B cell (primary cell): ENCODE data around the gene RAB3A. TPM values are rescaled to one million over a fixed set of nuclear protein-coding genes. Genes with fewer than 3 reads are reported as not detected.
A peak's percentile ranks its signal among the peaks of the same experiment; 100 is the strongest.

ENCODE experiments used
- ATAC-seq: fragments of 200-7000 bp; cut with Tn5 transposase; one replicate; pipeline ENCODE4 v1.10.0; 2021; ENCODE audit warnings: low read depth, mild to moderate bottlenecking, moderate number of reproducible peaks, moderate library complexity
- CTCF ChIA-PET: fragments of 350-600 bp; sonication (Branson Sonifier 250); formaldehyde crosslinking; loops from one replicate; lab custom pipeline; 2021; ENCODE audit warnings: antibody characterized with exemption, inconsistent platforms; lab: Charles Lee
- POLR2A ChIA-PET: fragments of 350-600 bp; sonication (Branson Sonifier 250); formaldehyde crosslinking; loops from one replicate; lab custom pipeline; 2021; ENCODE audit warnings: antibody characterized with exemption; lab: Charles Lee
- DNase-seq: peaks from one replicate; pipeline ENCODE4 v3.0.0; 2013
- H2AFZ ChIP-seq: 2 replicates; pipeline ENCODE4 v1.6.1; 2012; ENCODE audit warnings: mild to moderate bottlenecking, low read depth, low read length; ENCODE audit not compliant: insufficient read depth, poor library complexity, severe bottlenecking
- H3K27ac ChIP-seq, 2 donors: 1 replicate in 1 of 2; 2 replicates in 1 of 2; pipeline ENCODE4 v1.5.1; 2012 to 2013; ENCODE audit warnings: low read length in 2 of 2, mild to moderate bottlenecking in 2 of 2, moderate library complexity in 1 of 2
- H3K27me3 ChIP-seq, 4 experiments: fragments of 200-600 bp in 1 of 4; sonication (generic) in 1 of 4; replicated peaks in 1 of 4; 1 replicate in 2 of 4; 2 replicates in 2 of 4; pipeline versions ENCODE4 v1.6.1 to v1.7.0; 2013 to 2016; ENCODE audit warnings: low read length in 3 of 4, mild to moderate bottlenecking in 2 of 4, mixed read lengths in 1 of 4, moderate library complexity in 1 of 4; ENCODE audit not compliant: insufficient read depth in 4 of 4, control insufficient read depth in 3 of 4; ENCODE audit errors: control extremely low read depth in 1 of 4
- H3K36me3 ChIP-seq, 2 experiments: replicated peaks in 1 of 2; 1 replicate in 1 of 2; 2 replicates in 1 of 2; pipeline versions ENCODE4 v1.6.1 to v1.7.1; 2013; ENCODE audit warnings: low read length in 1 of 2; ENCODE audit not compliant: insufficient read depth in 2 of 2, control insufficient read depth in 1 of 2; ENCODE audit errors: control extremely low read depth in 1 of 2, extremely low read depth in 1 of 2
- H3K4me1 ChIP-seq, 2 donors: fragments of 200-600 bp in 1 of 2; sonication (generic) in 1 of 2; 1 replicate in 1 of 2; 2 replicates in 1 of 2; pipeline versions ENCODE4 v1.5.1 to v1.6.1; 2013 to 2017; ENCODE audit warnings: low read length in 2 of 2; ENCODE audit not compliant: control insufficient read depth in 2 of 2, insufficient read depth in 2 of 2
- H3K4me2 ChIP-seq: replicated peaks from 2 replicates; pipeline ENCODE3; 2012; ENCODE audit warnings: mild to moderate bottlenecking, low read depth, low read length; ENCODE audit not compliant: poor library complexity, severe bottlenecking
- H3K4me3 ChIP-seq, 5 experiments: fragments of 200-600 bp in 1 of 5; sonication (generic) in 1 of 5; 1 replicate in 3 of 5; 2 replicates in 2 of 5; pipeline versions ENCODE4 v1.5.1 to v1.7.0; 2011 to 2016; ENCODE audit warnings: low read length in 4 of 5, mild to moderate bottlenecking in 4 of 5, low read depth in 2 of 5, control low read depth in 1 of 5, moderate library complexity in 1 of 5; ENCODE audit not compliant: insufficient read depth in 1 of 5; ENCODE audit errors: control extremely low read depth in 1 of 5, extremely low read depth in 1 of 5
- H3K79me2 ChIP-seq: fragments of 200-600 bp; sonication (generic); one replicate; pipeline ENCODE4 v1.6.0; 2016; ENCODE audit warnings: low read length; ENCODE audit not compliant: control insufficient read depth, insufficient read depth
- H3K9ac ChIP-seq: fragments of 200-600 bp; sonication (generic); 2 replicates; pipeline ENCODE4 v1.6.1; 2017; ENCODE audit warnings: mild to moderate bottlenecking, low read length, moderate library complexity
- H3K9me3 ChIP-seq, 3 donors: one replicate each; pipeline versions ENCODE4 v1.6.1 to v1.7.1; 2013; ENCODE audit warnings: low read length in 2 of 3; ENCODE audit not compliant: control insufficient read depth in 2 of 3, insufficient read depth in 1 of 3; ENCODE audit errors: control extremely low read depth in 1 of 3
- H4K20me1 ChIP-seq: 2 replicates; pipeline ENCODE4 v1.6.0; 2012; ENCODE audit warnings: mild to moderate bottlenecking, low read length; ENCODE audit not compliant: insufficient read depth, control insufficient read depth, poor library complexity, severe bottlenecking
- H3K27ac Mint-ChIP-seq: one replicate; pipeline ENCODE4 v1.8.0; 2021; ENCODE audit warnings: mixed read lengths
- H3K27me3 Mint-ChIP-seq: one replicate; pipeline ENCODE4 v1.8.0; 2021; ENCODE audit warnings: mixed read lengths
- H3K4me1 Mint-ChIP-seq: one replicate; pipeline ENCODE4 v1.8.0; 2021; ENCODE audit warnings: mixed read lengths
- H3K4me3 Mint-ChIP-seq: one replicate; pipeline ENCODE4 v1.8.0; 2021; ENCODE audit warnings: mixed read lengths
- H3K9me3 Mint-ChIP-seq: one replicate; pipeline ENCODE4 v1.8.0; 2022; ENCODE audit warnings: mixed read lengths; ENCODE audit not compliant: insufficient read depth
- CTCF ChIP-seq: fragments of 200-600 bp; IDR thresholded peaks from one replicate; pipeline ENCODE4 v1.8.0; 2022; ENCODE audit warnings: antibody characterized with exemption, mild to moderate bottlenecking
- EZH2 ChIP-seq: IDR thresholded peaks from 2 replicates; pipeline ENCODE4 v1.6.1; 2012; ENCODE audit warnings: borderline replicate concordance, low read depth, mild to moderate bottlenecking, moderate library complexity, low read length; ENCODE audit not compliant: insufficient read depth, poor library complexity, severe bottlenecking
- WGBS: methylation state at CpG from one replicate; pipeline ENCODE4 v1.1.5; 2013; ENCODE audit warnings: missing lambda C conversion rate; ENCODE audit not compliant: insufficient coverage; 5-methylcytosine and 5-hydroxymethylcytosine counted together
- intact Hi-C: fragments of 100-400 bp; cut with micrococcal nuclease; formaldehyde crosslinking; loops from one replicate; pipeline ENCODE4 v1.10.0; 2022
- polyA plus RNA-seq: library from polyadenylated mRNA; depleted of rRNA; stranded (reverse); fragments of >200 nt; gene quantifications from 2 replicates; pipeline ENCODE4 v1.2.3, GENCODE V29; 2012
- total RNA-seq, 2 donors: library from RNA; stranded (reverse); fragments of 120-200 nt in 1 of 2; gene quantifications; 1 replicate in 1 of 2; 2 replicates in 1 of 2; pipeline versions ENCODE4 v1.2.3 to v1.2.4, GENCODE V29; 2013 to 2022

The RAB3A gene
- total and polyA plus RNA-seq, 2 donors (not counting 1 experiment from before 2014, with no cell fraction given): 7.7 to 10.4 TPM

GRCh38 chr19:18174983-18175382 is 28.9 kb downstream of the RAB3A start:
- Histone ChIP-seq H3K27ac (peak overlapping the region; percentile 97 to 99), H3K9me3 (peaks cover 0 to 2% (median 0%) of the 10 kb centered on the region in 3 donors), H3K9ac (peak overlapping the region; percentile 96), H3K4me1 (peaks cover 74 to 87% of the 10 kb centered on the region in 2 donors), H3K4me2 (peak overlapping the region; percentile 83), H4K20me1 (peaks cover 42% of the 10 kb centered on the region), H3K36me3 (peaks cover 11 to 44% of the 10 kb centered on the region in 2 experiments), H3K4me3 (peak overlapping the region; percentile 67 to 97 (median 83)), H3K27me3 (no peaks in the 10 kb centered on the region), H3K79me2 (peaks cover 44% of the 10 kb centered on the region), H2AFZ (no peak overlapping the region)
- intact Hi-C loops: loop anchor here (5.0 kb wide), 2 partner anchors 78 to 153 kb away; partner anchors contain the start of gene MAST3
- Mint-ChIP-seq H3K9me3 (no peaks in the 10 kb centered on the region), H3K4me1 (peaks cover 81% of the 10 kb centered on the region), H3K4me3 (peak overlapping the region; percentile 94), H3K27ac (peak overlapping the region; percentile 98), H3K27me3 (no peaks in the 10 kb centered on the region)
- CTCF ChIA-PET: interaction anchor here (1.2 to 2.7 kb wide), 3 partner anchors 16 to 78 kb away, joined by 4 to 19 read pairs (median 7); partner anchors contain the start of gene PIK3R2
- DNase-seq (peak; percentile 23), ATAC-seq (no peak)
- TF ChIP-seq EZH2: no peak
- no peak for TF ChIP-seq CTCF
- POLR2A ChIA-PET: interaction anchor here (0.7 to 5.6 kb wide), 4 partner anchors 9 to 125 kb away, joined by 3 to 45 read pairs (median 6); partner anchors contain the start of gene MPV17L2
- WGBS: 61% methylated on average over 10 of the region's 11 CpGs
